ENCODE results near the gene SPRED1.

The SPRED1 gene

GRCh38 chr15:38285456-38285855, 32.8 kb downstream of the SPRED1 start:
- DNase-seq = no peak

DNA sequence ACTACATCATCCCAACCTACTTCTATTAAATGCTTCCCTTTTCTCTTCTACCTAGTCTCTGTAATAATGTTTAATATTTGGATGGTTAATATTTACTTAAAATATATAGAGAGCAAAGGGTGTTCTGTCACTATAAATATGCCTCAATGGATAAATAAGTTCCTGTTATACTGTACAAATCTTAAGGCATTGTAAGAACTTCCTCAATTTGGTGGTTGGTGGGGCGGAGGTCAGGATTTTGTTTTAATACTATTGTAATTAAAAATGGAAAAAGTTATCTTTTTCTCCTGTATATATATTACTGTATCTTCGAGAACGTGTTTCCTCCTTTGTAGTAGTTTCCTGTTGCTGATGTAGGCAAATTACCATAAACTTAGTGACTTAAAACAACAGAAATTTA, 41.5 kb downstream of the SPRED1 start:
- no peak for DNase-seq

GRCh38 chr15:38297623-38298388, 45.2 kb downstream of the SPRED1 start:
- no peak for DNase-seq

DNA sequence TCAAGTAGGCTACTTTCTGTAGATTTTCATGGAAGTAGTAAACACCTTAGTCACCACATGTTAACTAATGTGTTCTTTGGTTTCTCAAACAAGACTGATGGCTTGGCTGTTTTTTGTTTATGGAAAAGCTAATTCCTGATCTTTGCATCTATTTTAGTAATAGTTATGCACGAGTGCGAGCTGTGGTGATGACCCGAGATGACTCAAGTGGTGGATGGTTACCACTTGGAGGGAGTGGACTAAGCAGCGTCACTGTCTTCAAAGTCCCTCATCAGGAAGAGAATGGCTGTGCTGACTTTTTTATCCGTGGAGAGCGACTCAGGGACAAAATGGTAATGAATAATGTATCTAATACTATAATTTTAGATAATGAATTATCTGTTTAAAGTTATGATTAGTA, 46.6 kb downstream of the SPRED1 start:
- DNase-seq = no peak

- no peak for DNase-seq
These were observed 47.8 kb downstream of the SPRED1 start for GRCh38 chr15:38300395-38300794.

- DNase-seq = no peak
These were observed 51.8 kb downstream of the SPRED1 start for GRCh38 chr15:38304481-38304880.

- no peak for DNase-seq
These were observed 54.6 kb downstream of the SPRED1 start for GRCh38 chr15:38307251-38307650.

GRCh38 chr15:38307861-38308641, 55.4 kb downstream of the SPRED1 start:
- no peak for DNase-seq

- DNase-seq = no peak
These were observed 56.2 kb downstream of the SPRED1 start for GRCh38 chr15:38308797-38309196.

- no peak for DNase-seq
These were observed 59.6 kb downstream of the SPRED1 start for GRCh38 chr15:38312190-38312589.

GRCh38 chr15:38316311-38316710, 63.7 kb downstream of the SPRED1 start:
- DNase-seq = no peak

DNA sequence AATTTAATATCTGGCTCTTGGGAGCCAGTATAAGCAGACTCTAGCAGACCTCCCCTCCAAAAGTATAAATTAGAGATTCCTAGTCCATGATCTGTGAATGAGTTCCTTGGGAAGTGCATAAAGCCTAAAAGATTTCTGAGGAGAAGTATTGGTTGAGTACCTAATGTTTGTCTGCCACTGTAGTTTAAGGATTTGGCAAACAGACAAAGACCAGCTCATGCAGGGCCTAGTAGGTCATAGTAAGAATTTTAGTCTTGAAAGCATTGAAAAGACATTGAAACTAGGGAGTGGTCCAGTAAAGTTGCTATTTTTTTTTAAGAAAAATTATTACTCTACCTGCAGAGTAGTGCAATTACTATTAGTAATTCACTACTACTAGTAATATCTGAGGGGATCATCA, 67.5 kb downstream of the SPRED1 start:
- DNase-seq = no peak

DNA sequence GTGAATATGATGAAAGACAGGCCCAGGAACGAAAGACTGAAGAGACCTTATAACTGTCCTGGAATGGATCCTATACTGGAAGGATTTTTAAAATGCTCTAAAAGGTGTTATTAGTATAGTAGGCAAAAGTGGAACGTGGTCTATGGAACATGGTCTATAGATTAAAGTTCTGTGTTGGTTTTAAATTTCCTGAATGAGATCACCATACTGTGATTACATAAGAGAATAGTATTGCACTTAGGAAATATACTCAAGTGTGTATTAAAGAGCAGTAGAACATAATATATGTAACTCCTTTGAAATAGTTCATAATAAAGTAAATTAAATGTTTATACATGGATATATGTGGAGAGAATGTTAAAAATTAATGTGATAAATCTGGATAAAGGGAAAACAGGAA, 68.2 kb downstream of the SPRED1 start:
- no peak for DNase-seq

DNA sequence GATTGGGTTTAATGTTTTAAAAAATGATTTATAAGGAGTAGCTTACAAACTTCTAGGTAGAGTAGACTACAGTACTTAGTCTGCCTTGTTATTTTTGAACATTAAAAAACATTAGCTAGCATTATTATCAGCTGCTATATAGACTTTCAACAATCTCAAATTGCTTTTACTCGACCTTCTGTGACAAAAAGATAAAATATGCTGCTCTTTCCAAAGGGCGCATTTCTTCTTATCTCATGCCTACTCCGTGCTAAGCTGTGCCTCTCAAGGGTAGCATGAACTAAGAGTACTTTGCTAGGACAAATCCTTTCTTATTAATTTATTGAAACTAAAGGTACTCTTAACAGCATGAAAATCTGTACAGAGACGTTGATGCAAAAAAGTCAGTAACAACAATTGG, 71.3 kb downstream of the SPRED1 start:
- DNase-seq = no peak

- DNase-seq = no peak
These were observed 72.5 kb downstream of the SPRED1 start for GRCh38 chr15:38324939-38325647.

- no peak for DNase-seq
These were observed 73.0 kb downstream of the SPRED1 start for GRCh38 chr15:38325648-38325990.

DNA sequence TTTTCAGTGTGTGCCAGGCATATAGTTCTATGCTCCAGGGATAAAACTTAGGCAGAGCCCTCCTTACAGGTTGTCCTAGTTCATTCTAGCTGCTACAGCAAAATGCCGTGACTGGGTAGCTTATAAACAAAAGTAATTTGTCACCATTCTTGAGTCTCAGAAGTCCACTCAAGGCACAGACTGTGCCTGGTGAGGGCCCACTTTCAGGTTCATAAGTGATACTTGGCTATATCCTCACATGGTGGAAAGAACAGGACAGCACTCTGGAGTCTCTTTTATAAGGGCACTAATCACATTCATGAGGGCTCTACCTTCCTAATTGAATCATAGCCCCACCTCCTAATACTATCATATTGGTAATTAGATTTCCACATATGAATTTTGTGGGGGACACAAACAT, 80.1 kb downstream of the SPRED1 start:
- DNase-seq = no peak

- no peak for DNase-seq
These were observed 82.5 kb downstream of the SPRED1 start for GRCh38 chr15:38335116-38335515.

DNA sequence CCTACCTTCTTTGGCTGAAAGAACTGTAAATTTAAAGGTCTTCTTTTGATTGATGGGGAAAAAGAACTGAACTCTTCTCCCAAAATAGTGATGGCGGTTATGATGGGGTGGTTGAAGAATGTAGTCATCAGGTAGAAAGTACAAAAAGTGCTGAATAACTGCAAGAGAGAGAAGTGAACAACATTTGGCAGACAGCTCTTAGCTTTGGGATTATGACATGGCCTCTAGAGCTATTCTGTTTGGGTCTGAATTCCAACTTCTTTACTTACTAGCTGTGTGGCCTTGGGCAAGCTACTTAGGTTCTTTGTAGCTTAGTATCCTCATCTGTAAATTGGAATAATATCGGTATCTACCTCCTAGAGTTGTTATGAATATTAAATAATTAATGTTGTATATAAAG, 91.7 kb downstream of the SPRED1 start:
- no peak for DNase-seq

DNA sequence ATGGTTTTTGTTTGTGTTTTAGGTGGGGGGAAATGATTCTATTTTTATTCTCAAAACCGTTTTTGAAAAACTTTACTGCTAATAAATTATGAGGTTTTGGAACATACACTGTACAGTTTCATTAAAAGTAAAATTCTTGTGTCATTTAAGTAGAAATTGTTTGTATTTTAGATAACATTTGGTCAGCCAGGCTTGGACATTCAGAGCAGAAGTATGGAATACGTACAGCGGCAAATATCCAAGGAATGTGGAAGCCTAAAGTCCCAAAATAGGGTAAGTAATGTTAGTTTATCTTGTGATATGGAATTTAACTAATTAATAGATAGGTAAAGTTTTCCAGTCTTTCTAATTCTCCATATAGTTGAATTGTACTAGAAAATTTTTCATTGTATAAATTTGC, 96.6 kb downstream of the SPRED1 start:
- DNase-seq = no peak

DNA sequence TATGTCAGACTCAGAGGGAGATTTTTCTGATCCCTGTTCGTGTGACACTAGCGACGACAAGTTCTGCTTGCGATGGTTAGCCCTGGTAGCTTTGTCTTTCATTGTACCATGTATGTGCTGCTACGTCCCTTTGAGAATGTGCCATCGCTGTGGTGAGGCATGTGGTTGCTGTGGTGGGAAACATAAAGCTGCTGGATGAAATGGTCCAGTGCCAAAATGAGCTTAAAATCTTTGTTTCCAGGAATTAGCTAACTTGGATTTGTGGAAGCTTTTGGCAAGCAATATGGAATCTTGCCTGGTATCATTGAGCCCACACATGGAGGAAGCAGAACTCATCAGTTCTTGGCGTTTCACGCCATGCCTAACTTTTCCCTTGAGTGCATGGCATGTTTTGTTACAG, 98.8 kb downstream of the SPRED1 start:
- DNase-seq = no peak

DNA sequence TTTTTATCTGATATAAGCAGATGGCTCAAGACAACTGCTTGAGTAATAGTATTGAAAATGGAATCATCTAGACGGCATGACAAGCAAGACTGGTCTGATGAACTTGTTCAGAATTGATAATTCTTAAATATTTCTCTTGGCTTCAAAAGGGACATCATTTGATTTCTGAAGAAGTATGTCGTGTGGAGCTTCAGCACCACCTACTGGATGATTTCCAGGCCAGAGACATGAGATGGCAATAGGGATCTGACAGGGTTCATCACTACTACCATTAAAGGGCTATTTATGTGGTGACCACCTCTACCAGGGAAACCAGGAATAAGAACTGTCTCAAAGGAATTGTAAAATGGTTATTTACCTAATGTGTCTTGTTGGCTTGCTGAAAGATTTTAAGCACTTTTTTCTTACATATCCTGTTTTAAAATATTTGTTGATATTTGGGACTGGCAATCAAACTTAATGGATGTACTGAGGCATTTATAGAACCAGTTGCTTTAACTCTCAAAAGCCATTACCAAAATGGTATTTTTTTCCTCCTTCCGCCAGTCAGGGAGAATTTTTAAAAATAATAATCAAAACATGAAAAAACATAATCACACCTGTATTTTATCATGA, 101.8 kb downstream of the SPRED1 start:
- peak; percentile 50 to 64 for DNase-seq

DNA sequence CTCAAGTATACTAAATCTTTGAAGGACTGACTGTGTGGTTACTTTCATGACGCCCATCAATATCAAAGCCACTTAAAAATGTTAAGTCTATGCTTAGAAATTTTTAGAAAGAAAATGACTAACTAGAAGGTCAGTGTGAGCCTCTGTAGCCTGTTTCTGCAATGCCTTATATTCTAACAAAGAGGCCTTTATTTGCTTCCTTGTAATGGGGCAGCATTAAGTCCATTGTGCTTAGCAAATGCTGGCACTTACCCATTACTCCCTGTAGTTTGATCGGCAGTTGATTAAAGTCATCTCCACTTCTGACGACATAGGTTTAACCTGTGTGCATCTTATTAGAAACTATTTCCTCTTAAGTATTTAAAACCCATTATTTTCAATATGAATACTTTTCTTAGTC, 109.7 kb downstream of the SPRED1 start:
- no peak for DNase-seq

DNA sequence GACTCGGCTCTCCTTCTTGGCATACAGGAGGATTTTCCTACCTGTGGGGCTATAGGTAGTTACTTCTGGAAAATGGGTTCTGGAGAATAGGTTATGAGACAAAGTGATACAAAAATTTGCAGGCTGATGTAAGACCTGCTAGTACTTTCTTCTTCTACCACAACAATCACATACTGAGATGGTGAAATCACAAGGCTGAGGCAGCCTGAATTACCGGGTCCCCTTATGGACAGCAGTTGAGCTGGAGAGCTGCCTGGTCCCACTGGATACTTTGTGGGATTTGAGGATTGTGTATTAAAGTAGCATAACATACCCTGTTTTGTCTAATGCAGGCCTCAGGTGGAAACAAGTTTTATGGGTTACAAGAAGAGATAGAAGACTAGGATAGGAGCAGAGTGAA, 114.8 kb downstream of the SPRED1 start:
- DNase-seq = no peak
